ENCODE data around the gene BTD. TPM values are rescaled to one million over a fixed set of nuclear protein-coding genes. Genes with fewer than 3 reads are reported as not detected.

BTD gene
- total and polyA plus RNA-seq, 7 donors: 6.6 to 35.5 (median 23.5) TPM

DNA sequence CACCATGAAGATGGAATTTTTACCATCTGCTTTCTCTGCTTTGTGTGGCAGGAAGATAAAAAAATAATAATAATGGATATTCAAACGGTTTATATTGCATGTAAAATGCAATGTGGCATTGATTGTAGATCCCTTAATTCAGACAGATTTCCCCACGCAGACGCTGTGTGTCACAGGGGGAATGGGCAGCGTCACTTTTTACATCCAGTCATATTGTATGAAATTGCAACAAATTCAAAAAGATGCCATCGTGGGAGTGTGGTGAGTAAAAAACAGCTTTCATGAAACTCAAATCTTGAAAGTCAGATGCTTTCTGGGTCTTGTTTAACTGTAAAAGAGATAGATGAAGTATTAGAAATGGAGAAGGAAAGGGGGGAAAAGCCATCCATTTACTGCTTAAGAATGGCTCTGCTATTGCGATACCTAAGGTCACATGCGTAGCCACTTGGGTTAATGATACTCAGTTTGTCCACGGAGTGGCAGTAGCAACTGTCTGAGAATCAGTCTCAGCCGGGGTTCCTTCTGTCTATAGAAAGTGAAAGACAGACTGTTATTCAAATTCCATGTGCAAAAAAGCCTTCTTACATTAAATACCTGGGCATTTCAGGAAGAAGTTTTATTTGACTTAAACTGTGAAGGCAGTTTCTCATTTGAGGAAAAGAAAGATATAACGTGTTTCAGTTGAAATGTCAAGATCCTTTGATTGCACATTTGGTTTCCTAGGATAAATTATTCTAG lies 28.5 kb downstream of the BTD start:
- no peaks in the 10 kb centered on the region for H3K36me3 ChIP-seq
- no peaks in the 10 kb centered on the region for H3K27me3 ChIP-seq
- intact Hi-C loops (cut with DNase I): loop anchor here (1.0 to 10.0 kb wide), 2 partner anchors 183 to 545 kb away; partner anchors contain the start of gene GALNT15
- H3K9me3 ChIP-seq: no peaks in the 10 kb centered on the region
- peak overlapping the region; percentile 59 to 90 (median 76) for H3K27ac ChIP-seq
- 42% methylated on average over 10 of the region's 10 CpGs for WGBS, 2 donors
- DNase-seq: peak; percentile 85
- peaks cover 0 to 46% (median 44%) of the 10 kb centered on the region in 4 donors for H3K4me1 ChIP-seq
- TF ChIP-seq POLR2A (IDR thresholded peaks at IDR 0.05) (no peak), EP300 (IDR thresholded peaks at IDR 0.05) (no peak), POLR2AphosphoS5 (IDR thresholded peaks at IDR 0.05) (peak in 2 of 4 donors; percentile 23 to 41)
- TF ChIP-seq, protein P1, sequence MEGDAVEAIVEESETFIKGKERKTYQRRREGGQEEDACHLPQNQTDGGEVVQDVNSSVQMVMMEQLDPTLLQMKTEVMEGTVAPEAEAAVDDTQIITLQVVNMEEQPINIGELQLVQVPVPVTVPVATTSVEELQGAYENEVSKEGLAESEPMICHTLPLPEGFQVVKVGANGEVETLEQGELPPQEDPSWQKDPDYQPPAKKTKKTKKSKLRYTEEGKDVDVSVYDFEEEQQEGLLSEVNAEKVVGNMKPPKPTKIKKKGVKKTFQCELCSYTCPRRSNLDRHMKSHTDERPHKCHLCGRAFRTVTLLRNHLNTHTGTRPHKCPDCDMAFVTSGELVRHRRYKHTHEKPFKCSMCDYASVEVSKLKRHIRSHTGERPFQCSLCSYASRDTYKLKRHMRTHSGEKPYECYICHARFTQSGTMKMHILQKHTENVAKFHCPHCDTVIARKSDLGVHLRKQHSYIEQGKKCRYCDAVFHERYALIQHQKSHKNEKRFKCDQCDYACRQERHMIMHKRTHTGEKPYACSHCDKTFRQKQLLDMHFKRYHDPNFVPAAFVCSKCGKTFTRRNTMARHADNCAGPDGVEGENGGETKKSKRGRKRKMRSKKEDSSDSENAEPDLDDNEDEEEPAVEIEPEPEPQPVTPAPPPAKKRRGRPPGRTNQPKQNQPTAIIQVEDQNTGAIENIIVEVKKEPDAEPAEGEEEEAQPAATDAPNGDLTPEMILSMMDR (IDR thresholded peaks at IDR 0.05): peak in 3 of 4 experiments; percentile 72 to 87 (median 74)
- H3K4me3 ChIP-seq: peak overlapping the region; percentile 18 to 36 (median 28)

DNA sequence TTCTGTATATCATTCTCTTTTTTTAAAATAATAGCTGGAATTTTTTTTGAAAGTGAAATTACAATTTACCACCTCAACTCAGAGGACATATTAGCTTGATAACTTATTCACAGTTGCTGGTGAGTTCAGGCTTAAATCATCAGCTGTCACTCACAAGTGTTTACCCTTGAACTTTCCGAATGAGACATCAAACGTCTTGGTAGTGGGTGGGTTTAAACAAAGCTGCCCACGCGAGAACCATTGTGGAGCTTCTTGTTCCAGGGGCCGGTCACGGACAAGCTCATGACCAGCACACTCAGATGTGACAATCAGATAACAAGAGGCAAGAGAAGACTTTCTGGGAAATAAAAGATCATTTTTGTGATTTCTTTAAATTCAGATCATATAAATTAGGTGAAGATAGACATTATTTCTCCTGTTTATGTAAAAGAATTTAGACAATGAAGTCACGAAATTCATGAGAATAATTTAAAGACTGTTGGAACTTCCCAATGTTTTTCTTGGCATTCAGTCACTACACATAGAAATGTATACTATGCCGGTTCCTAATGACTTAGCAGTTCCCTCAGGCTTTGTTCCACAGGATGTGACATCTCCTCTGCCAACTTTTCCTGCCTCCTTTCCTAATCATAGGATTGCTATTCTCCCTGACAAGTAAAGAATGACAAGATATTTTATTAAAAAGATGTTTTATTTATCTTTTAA lies 29.3 kb downstream of the BTD start:
- WGBS, 2 donors: 41 to 42% methylated on average over 8 of the region's 8 CpGs
- Histone ChIP-seq H3K27me3 (no peaks in the 10 kb centered on the region), H3K27ac (peak overlapping the region; percentile 59 to 90 (median 76)), H3K9me3 (no peaks in the 10 kb centered on the region), H3K36me3 (no peaks in the 10 kb centered on the region), H3K4me3 (peak overlapping the region; percentile 18 to 36 (median 28)), H3K4me1 (peaks cover 0 to 54% (median 49%) of the 10 kb centered on the region in 4 donors)
- no peak for TF ChIP-seq POLR2A (IDR thresholded peaks at IDR 0.05)
- TF ChIP-seq, protein P1 (IDR thresholded peaks at IDR 0.05): no peak
- no peak for TF ChIP-seq EP300 (IDR thresholded peaks at IDR 0.05)
- TF ChIP-seq POLR2AphosphoS5 (IDR thresholded peaks at IDR 0.05): no peak
- DNase-seq: no peak
- intact Hi-C loops (cut with DNase I): loop anchor here (1.0 to 10.0 kb wide), 2 partner anchors 183 to 544 kb away; partner anchors contain the start of gene GALNT15

DNA sequence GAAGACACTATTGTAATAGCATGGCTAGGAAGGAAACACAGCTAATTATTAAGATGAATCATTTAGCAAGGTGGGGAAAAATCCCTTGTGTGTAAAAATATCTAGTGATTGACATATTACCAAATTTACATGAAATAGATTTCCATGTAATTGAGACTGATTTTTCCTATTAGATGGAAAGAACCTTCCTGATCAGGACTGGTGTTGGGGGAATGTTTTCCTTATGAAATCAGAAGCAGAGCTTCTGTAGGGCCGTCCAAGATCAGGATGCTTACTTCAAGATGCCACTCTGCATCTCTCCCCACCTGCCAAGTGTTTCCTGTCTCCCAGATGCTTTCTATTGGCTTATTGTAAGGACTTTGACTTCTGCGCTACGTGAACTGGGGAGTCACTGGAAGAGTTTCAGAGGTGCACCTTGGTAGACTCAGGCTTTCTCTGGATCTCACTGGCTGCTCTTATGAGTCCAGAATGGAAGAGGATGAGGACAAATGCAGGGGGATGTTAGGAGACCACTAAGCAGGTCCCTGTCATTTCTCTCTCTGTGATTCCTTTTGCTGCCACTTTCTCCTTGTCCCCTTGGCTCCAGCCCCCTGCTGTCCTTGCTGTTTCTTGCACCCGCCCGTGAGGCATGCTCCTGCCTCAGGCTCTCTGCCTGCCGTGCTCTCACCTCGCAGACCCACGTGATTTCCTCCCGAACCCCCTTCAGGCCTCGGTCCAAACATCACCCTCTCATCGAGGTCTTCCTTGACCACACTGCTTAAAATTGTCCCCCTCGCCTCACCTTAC lies 30.1 kb downstream of the BTD start:
- no peak for DNase-seq
- intact Hi-C loops (cut with DNase I): loop anchor here (10.0 kb wide), 1 partner anchor 543 kb away; the partner anchor contains the start of gene GALNT15
- TF ChIP-seq POLR2AphosphoS5 (IDR thresholded peaks at IDR 0.05): no peak
- no peak for TF ChIP-seq EP300 (IDR thresholded peaks at IDR 0.05)
- TF ChIP-seq, protein P1 (IDR thresholded peaks at IDR 0.05): no peak
- TF ChIP-seq POLR2A (IDR thresholded peaks at IDR 0.05): no peak
- no peaks in the 10 kb centered on the region for H3K36me3 ChIP-seq
- no peaks in the 10 kb centered on the region for H3K27me3 ChIP-seq
- peaks cover 0 to 62% (median 57%) of the 10 kb centered on the region in 4 donors for H3K4me1 ChIP-seq
- H3K9me3 ChIP-seq: no peaks in the 10 kb centered on the region
- no peak overlapping the region for H3K4me3 ChIP-seq
- WGBS, 2 donors: 93 to 94% methylated on average over 12 of the region's 12 CpGs
- H3K27ac ChIP-seq: peak overlapping the region; percentile 59 to 90 (median 76)

GRCh38 chr3:15632212-15632580 lies 30.7 kb downstream of the BTD start:
- Histone ChIP-seq H3K9me3 (no peaks in the 10 kb centered on the region), H3K36me3 (no peaks in the 10 kb centered on the region), H3K27ac (peak overlapping the region; percentile 70 to 90 (median 84)), H3K4me3 (no peak overlapping the region), H3K27me3 (no peaks in the 10 kb centered on the region), H3K4me1 (peaks cover 0 to 68% (median 63%) of the 10 kb centered on the region in 4 donors)
- intact Hi-C loops (cut with DNase I): loop anchor here (10.0 kb wide), 1 partner anchor 543 kb away; the partner anchor contains the start of gene GALNT15
- no peak for DNase-seq
- 94 to 95% methylated on average over 4 of the region's 4 CpGs for WGBS, 2 donors
- no peak for TF ChIP-seq EP300 (IDR thresholded peaks at IDR 0.05)
- TF ChIP-seq POLR2AphosphoS5 (IDR thresholded peaks at IDR 0.05): no peak
- TF ChIP-seq, protein P1 (IDR thresholded peaks at IDR 0.05): no peak
- no peak for TF ChIP-seq POLR2A (IDR thresholded peaks at IDR 0.05)
